B cell (primary cell): ENCODE measurements around the gene NR6A1.

Source experiments
- CTCF ChIP-seq: fragments of 200-600 bp; IDR thresholded peaks from one replicate; pipeline ENCODE4 v1.8.0; 2022; ENCODE audit warnings: antibody characterized with exemption, mild to moderate bottlenecking
- EZH2 ChIP-seq: IDR thresholded peaks from 2 replicates; pipeline ENCODE4 v1.6.1; 2012; ENCODE audit warnings: borderline replicate concordance, low read depth, mild to moderate bottlenecking, moderate library complexity, low read length; ENCODE audit not compliant: insufficient read depth, poor library complexity, severe bottlenecking

- no peak for TF ChIP-seq CTCF
- no peak for TF ChIP-seq EZH2
These were observed 31.8 kb downstream of the NR6A1 start for GRCh38 chr9:124739360-124739759.
